CD4-positive, alpha-beta T cell (primary cell): ENCODE results near the gene GAS2L2. TPM values are rescaled to one million over a fixed set of nuclear protein-coding genes. Genes with fewer than 3 reads are reported as not detected.
A peak's percentile ranks its signal among the peaks of the same experiment; 100 is the strongest.

Experiments used
- ATAC-seq: fragments of 200-7000 bp; cut with Tn5 transposase; one replicate; pipeline ENCODE4 v1.10.0; 2022; ENCODE audit warnings: mild to moderate bottlenecking; ENCODE audit not compliant: poor library complexity
- CTCF ChIA-PET: fragments of 350-600 bp; sonication (Branson Sonifier 250); formaldehyde crosslinking; loops from one replicate; lab custom pipeline; 2021; ENCODE audit warnings: antibody characterized with exemption, inconsistent platforms; lab: Charles Lee
- POLR2A ChIA-PET: fragments of 350-600 bp; sonication (Branson Sonifier 250); formaldehyde crosslinking; loops from one replicate; lab custom pipeline; 2021; ENCODE audit warnings: antibody characterized with exemption, inconsistent platforms; lab: Charles Lee
- DNase-seq, 14 experiments: peaks; one replicate each; pipeline ENCODE4 v3.0.0-alpha.2; 2013 to 2020; ENCODE audit warnings: mixed read lengths in 2 of 14
- H3K27ac ChIP-seq, 2 donors: one replicate each; pipeline versions ENCODE4 v1.5.1 to v1.7.0; 2013; ENCODE audit warnings: low read length in 2 of 2, low read depth in 1 of 2, mild to moderate bottlenecking in 1 of 2
- H3K27me3 ChIP-seq, 2 experiments: 1 replicate in 1 of 2; 2 replicates in 1 of 2; pipeline versions ENCODE4 v1.6.1 to v1.7.0; 2013; ENCODE audit warnings: low read length in 2 of 2, control low read depth in 1 of 2, mild to moderate bottlenecking in 1 of 2, moderate library complexity in 1 of 2; ENCODE audit not compliant: insufficient read depth in 2 of 2, control insufficient read depth in 1 of 2
- H3K36me3 ChIP-seq: one replicate; pipeline ENCODE4 v1.6.1; 2013; ENCODE audit warnings: low read length, control low read depth; ENCODE audit not compliant: insufficient read depth
- H3K4me1 ChIP-seq: one replicate; pipeline ENCODE4 v1.6.1; 2013; ENCODE audit warnings: low read length, control low read depth; ENCODE audit not compliant: insufficient read depth
- H3K4me3 ChIP-seq: one replicate; pipeline ENCODE4 v1.5.1; 2013; ENCODE audit warnings: mild to moderate bottlenecking, low read length, moderate library complexity
- H3K9me3 ChIP-seq, 2 experiments: 1 replicate in 1 of 2; 2 replicates in 1 of 2; pipeline versions ENCODE4 v1.6.1 to v1.7.0; 2013; ENCODE audit warnings: low read length in 2 of 2, mild to moderate bottlenecking in 2 of 2, control low read depth in 1 of 2, moderate library complexity in 1 of 2; ENCODE audit not compliant: control insufficient read depth in 1 of 2, insufficient read depth in 1 of 2
- H3K27ac Mint-ChIP-seq: one replicate; pipeline ENCODE4 v1.8.0; 2020; ENCODE audit warnings: mixed read lengths
- H3K27me3 Mint-ChIP-seq: one replicate; pipeline ENCODE4 v1.8.0; 2021; ENCODE audit warnings: mixed read lengths
- H3K36me3 Mint-ChIP-seq: one replicate; pipeline ENCODE4 v1.8.0; 2021; ENCODE audit warnings: low read depth, mixed read lengths
- H3K4me1 Mint-ChIP-seq: one replicate; pipeline ENCODE4 v1.8.0; 2021; ENCODE audit warnings: low read depth, mixed read lengths
- H3K4me3 Mint-ChIP-seq: one replicate; pipeline ENCODE4 v1.8.0; 2020; ENCODE audit warnings: mild to moderate bottlenecking, mixed read lengths
- H3K9me3 Mint-ChIP-seq: one replicate; pipeline ENCODE4 v1.8.0; 2020; ENCODE audit warnings: mixed read lengths
- intact Hi-C, 2 experiments: fragments of 100-400 bp; cut with DNase I in 1 of 2; cut with micrococcal nuclease in 1 of 2; formaldehyde crosslinking; loops; one replicate each; pipeline versions ENCODE4 v1.15.1 to v1.9.0; 2023 to 2025; cut with DNase I, micrococcal nuclease
- total RNA-seq, 174 experiments: library from RNA in 2 of 174; stranded (reverse) in 2 of 174; gene quantifications; one replicate each; pipeline ENCODE4 v1.2.3 and lab custom pipeline; 2021 to 2026
- TF ChIP-seq, protein P1 (sequence below): fragments of 200-600 bp; IDR thresholded peaks from one replicate; pipeline ENCODE4 v1.8.0; 2022; ENCODE audit warnings: antibody characterized with exemption, mild to moderate bottlenecking

GAS2L2 gene
- total RNA-seq, 2 experiments from 2014 or later: 0.19 to 0.22 TPM

GRCh38 chr17:35731917-35732805 lies 20.9 kb downstream of the GAS2L2 start:
- intact Hi-C loops: no loop called here
- Mint-ChIP-seq H3K4me3 (peak overlapping the region; percentile 85), H3K9me3 (no peaks in the 10 kb centered on the region), H3K4me1 (peaks cover 28% of the 10 kb centered on the region), H3K27me3 (no peaks in the 10 kb centered on the region), H3K27ac (no peak overlapping the region), H3K36me3 (peaks cover 11% of the 10 kb centered on the region)
- Histone ChIP-seq H3K36me3 (peaks cover 5% of the 10 kb centered on the region), H3K27ac (no peak overlapping the region), H3K4me1 (peaks cover 16% of the 10 kb centered on the region), H3K4me3 (no peak overlapping the region), H3K27me3 (no peaks in the 10 kb centered on the region), H3K9me3 (no peaks in the 10 kb centered on the region)
- ATAC-seq (peak; percentile 30), DNase-seq (no peak)
- ChIA-PET CTCF (interaction anchor here (1.0 to 2.2 kb wide), 2 partner anchors 15 kb away, joined by 4 to 7 read pairs; no protein-coding TSS in a partner anchor), POLR2A (interaction anchor here (0.7 to 1.9 kb wide), 6 partner anchors 8 to 518 kb away, joined by 3 to 9 read pairs (median 4); partner anchors contain the start of gene TAF15)
- TF ChIP-seq, protein P1, sequence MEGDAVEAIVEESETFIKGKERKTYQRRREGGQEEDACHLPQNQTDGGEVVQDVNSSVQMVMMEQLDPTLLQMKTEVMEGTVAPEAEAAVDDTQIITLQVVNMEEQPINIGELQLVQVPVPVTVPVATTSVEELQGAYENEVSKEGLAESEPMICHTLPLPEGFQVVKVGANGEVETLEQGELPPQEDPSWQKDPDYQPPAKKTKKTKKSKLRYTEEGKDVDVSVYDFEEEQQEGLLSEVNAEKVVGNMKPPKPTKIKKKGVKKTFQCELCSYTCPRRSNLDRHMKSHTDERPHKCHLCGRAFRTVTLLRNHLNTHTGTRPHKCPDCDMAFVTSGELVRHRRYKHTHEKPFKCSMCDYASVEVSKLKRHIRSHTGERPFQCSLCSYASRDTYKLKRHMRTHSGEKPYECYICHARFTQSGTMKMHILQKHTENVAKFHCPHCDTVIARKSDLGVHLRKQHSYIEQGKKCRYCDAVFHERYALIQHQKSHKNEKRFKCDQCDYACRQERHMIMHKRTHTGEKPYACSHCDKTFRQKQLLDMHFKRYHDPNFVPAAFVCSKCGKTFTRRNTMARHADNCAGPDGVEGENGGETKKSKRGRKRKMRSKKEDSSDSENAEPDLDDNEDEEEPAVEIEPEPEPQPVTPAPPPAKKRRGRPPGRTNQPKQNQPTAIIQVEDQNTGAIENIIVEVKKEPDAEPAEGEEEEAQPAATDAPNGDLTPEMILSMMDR: no peak

DNA sequence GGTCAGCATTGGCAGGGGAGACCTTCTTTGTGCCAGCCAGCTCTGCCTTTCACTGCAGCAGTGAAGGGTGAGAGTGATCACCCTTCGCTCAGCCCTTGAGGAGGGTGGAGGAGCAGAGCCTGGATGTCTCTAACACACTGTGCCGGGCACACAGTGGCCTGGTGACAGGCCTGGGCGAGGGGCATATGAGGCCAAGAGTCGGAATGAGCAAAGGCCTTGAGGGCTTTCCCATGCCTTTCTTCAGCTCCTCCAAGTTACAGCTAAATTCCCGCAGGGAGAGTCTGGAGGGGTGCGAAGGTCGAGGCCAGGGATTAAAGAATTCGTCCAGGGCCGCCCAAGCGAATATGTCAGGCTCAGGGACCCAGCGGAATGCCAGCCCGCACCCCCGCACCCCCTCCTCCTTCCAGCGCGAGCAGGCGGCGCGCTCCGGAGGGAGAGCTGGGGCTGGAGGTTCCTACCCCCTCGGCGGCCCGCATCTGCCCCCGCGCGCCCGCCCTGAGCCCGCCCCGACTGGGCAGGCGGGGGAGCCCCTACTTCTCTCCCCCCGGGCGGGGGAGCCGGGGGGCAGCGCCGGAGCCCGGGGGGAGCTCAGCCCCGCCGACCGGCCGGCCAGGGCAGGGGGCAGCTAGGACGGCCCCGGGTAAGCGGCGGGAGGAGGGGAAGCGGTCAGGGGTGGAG lies 21.7 kb downstream of the GAS2L2 start, which contains the start of gene RASL10B:
Gene RASL10B (plus strand): TSS at position 401 of the 678 bp plus-strand sequence. CDS start 3,546 bp downstream, outside the sequence.
- H3K4me1 ChIP-seq: peaks cover 16% of the 10 kb centered on the region
- ChIA-PET POLR2A (interaction anchor here (0.7 to 1.9 kb wide), 7 partner anchors 9 to 517 kb away, joined by 3 to 9 read pairs (median 4); partner anchors contain the start of gene TAF15), CTCF (interaction anchor here (1.0 to 2.2 kb wide), 2 partner anchors 16 to 33 kb away, joined by 3 to 7 read pairs; no protein-coding TSS in a partner anchor)
- H3K4me1 Mint-ChIP-seq: peaks cover 28% of the 10 kb centered on the region
- H3K4me3 Mint-ChIP-seq: peak within 1 kb of the TSS; percentile 88
- ATAC-seq (peak; percentile 90), DNase-seq (peak in 12 of 14 experiments; percentile 29 to 67 (median 46))
- no peaks in the 10 kb centered on the region for H3K9me3 Mint-ChIP-seq
- peak within 1 kb of the TSS; percentile 8 for H3K27ac Mint-ChIP-seq
- peaks cover 14% of the 10 kb centered on the region for H3K36me3 Mint-ChIP-seq
- intact Hi-C loops: no loop called here
- H3K9me3 ChIP-seq: no peaks in the 10 kb centered on the region
- peak within 1 kb of the TSS; percentile 49 for H3K4me3 ChIP-seq
- H3K27me3 ChIP-seq: no peaks in the 10 kb centered on the region
- no peak within 1 kb of the TSS for H3K27ac ChIP-seq
- H3K36me3 ChIP-seq: peaks cover 13% of the 10 kb centered on the region
- TF ChIP-seq, protein P1: no peak
- no peaks in the 10 kb centered on the region for H3K27me3 Mint-ChIP-seq

DNA sequence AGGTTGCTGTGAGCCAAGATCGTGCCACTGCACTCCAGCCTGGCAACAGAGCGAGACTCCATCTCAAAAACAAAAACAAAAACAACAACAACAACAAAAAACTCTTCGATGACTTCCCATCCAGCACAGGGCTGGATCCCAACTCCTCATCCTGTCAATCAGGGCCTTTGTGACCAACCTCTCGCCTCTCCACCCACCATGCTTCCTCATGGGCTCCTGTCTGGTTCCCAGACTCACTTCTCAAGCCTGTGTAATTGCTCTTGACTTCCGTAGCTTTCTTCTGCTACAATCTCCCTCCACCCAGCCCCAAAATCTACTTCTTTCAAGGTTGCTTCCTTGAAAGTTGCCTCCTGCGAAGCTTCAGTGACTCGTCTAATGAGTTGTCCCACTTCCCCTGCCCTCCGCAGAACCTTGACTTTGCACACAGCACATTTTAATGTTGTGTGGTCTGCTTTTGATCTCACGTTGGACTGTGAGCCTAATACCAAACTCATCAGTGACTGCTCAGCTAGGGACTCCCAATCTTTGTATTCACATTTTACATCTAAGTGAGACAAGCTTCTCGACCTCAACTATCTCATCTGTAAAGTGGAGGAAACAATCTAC lies 22.5 kb downstream of the GAS2L2 start:
- CTCF ChIA-PET: interaction anchor here (1.0 to 2.2 kb wide), 2 partner anchors 17 to 34 kb away, joined by 3 to 7 read pairs; no protein-coding TSS in a partner anchor
- peaks cover 22% of the 10 kb centered on the region for H3K36me3 Mint-ChIP-seq
- Histone ChIP-seq H3K9me3 (no peaks in the 10 kb centered on the region), H3K36me3 (peaks cover 21% of the 10 kb centered on the region), H3K4me1 (peaks cover 16% of the 10 kb centered on the region), H3K27ac (no peak overlapping the region), H3K27me3 (no peaks in the 10 kb centered on the region), H3K4me3 (no peak overlapping the region)
- peaks cover 28% of the 10 kb centered on the region for H3K4me1 Mint-ChIP-seq
- peak overlapping the region; percentile 88 for H3K4me3 Mint-ChIP-seq
- no peaks in the 10 kb centered on the region for H3K9me3 Mint-ChIP-seq
- H3K27ac Mint-ChIP-seq: peak overlapping the region; percentile 8
- DNase-seq (peak in 1 of 14 experiments; percentile 25), ATAC-seq (no peak)
- no peaks in the 10 kb centered on the region for H3K27me3 Mint-ChIP-seq
- POLR2A ChIA-PET: interaction anchor here (1.2 to 1.9 kb wide), 4 partner anchors 9 to 34 kb away, joined by 4 to 9 read pairs (median 5); no protein-coding TSS in a partner anchor
- intact Hi-C loops: no loop called here
- TF ChIP-seq, protein P1: no peak
